Measurements from ENCODE around the gene NUDCD3.

NUDCD3 gene

DNA sequence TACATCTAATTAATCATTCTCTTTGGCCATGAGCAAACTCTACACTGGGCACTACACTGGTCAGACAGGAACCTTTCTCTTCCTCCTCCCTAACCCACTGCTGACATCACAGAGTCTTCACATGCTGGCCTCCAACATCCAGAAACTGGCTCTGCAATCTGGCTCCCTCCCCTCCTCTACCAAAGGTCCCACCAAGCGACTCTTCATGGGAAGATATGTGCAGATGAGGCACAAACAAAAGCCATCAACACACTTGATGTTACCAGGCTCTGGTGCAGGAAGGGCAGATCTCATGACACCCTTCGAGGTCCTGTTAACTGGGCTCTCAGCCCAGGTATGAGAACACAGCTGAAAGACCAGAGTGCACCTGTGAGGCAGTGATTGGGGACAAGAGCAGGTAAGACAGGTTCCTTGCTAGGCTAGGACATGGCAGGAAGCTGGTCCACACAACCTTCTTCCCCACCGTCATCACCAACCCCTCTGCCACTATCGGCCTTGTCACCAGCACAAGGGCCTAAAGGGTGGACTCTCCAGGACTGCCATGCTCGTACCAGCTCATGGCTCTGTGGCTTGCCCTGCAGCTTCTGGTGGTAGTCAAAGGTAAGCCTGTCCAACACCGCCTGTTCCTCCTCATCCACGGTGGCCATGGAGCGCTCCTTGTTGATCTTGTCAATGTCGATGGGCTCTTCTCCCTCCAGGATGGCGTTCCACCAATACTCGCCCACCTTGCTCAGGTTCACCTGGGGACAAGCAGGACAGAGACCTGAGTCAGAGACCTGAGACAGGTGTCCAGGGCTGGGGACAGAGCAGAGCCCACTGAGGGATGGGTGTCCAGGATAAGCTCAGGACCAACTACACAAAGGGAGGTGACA, 98.5 kb downstream of the NUDCD3 start:
- Mint-ChIP-seq H3K27me3 (ENCODE audit: low read depth) (no peaks in the 10 kb centered on the region), H3K36me3 (ENCODE audit: low read depth) (peaks cover 40% of the 10 kb centered on the region), H3K4me3 (no peak overlapping the region), H3K9me3 (no peaks in the 10 kb centered on the region), H3K27ac (no peak overlapping the region), H3K4me1 (peaks cover 7% of the 10 kb centered on the region)
- no peak for TF ChIP-seq CTCF (IDR thresholded peaks at IDR 0.05; ENCODE audit: unreplicated experiment in 3 of 3)

- TF ChIP-seq CTCF (IDR thresholded peaks at IDR 0.05; ENCODE audit: unreplicated experiment in 3 of 3), result no peak
- Mint-ChIP-seq H3K4me1 (peaks cover 1% of the 10 kb centered on the region), H3K36me3 (ENCODE audit: low read depth) (peaks cover 36% of the 10 kb centered on the region), H3K27ac (no peak overlapping the region), H3K27me3 (ENCODE audit: low read depth) (no peaks in the 10 kb centered on the region), H3K9me3 (no peaks in the 10 kb centered on the region), H3K4me3 (no peak overlapping the region)
These were observed 99.3 kb downstream of the NUDCD3 start for GRCh38 chr7:44391171-44391570.

- no peak overlapping the region for H3K27ac Mint-ChIP-seq
- H3K27me3 Mint-ChIP-seq (ENCODE audit: low read depth), result no peaks in the 10 kb centered on the region
- no peak for TF ChIP-seq CTCF (IDR thresholded peaks at IDR 0.05; ENCODE audit: unreplicated experiment in 3 of 3)
- no peaks in the 10 kb centered on the region for H3K9me3 Mint-ChIP-seq
- H3K36me3 Mint-ChIP-seq (ENCODE audit: low read depth), result peaks cover 37% of the 10 kb centered on the region
- H3K4me1 Mint-ChIP-seq, result no peaks in the 10 kb centered on the region
- H3K4me3 Mint-ChIP-seq, result no peak overlapping the region
These were observed 99.8 kb downstream of the NUDCD3 start for GRCh38 chr7:44390701-44391100.

DNA sequence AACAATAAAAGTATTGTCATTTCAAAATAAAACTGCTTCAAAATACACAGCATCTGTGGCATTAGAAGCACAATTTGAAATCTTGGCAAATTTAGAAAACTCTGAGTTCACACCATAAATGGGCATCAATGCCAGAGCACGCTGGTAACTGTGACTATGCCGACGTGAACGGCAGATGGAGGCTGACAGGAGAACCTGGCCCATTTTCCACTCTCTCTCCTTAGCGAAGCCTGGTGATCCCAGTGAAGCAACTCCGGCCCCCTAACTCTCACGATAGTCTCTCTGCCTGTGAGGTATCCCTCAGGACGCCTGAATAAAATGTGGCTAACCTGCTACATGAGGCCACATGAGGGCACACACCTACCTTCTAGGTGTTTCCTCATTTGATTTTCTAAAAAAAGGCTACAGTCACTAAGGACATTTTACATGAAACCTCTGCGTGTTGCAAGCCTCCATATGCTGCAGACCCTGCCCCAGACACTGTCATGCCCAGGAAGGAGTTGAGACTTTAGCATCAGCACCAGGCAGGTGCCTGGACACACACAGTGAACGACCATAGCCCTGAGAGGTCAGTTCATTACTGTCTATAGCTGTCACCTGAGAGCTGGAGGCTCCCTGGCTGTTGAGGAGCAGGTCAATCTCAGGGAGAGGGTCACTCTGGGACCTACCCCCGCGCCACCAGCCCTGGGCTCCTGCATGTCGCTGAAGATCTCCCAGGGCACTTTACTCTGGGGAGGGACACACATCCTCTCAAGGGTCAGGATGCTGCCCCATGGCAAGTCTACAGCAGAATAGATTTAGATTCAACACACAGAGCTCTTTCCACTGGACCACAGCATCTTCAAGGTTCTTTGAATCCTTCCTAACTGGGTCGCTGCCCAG, 102.1 kb downstream of the NUDCD3 start:
- no peak overlapping the region for H3K4me3 Mint-ChIP-seq
- H3K9me3 Mint-ChIP-seq, result no peaks in the 10 kb centered on the region
- no peaks in the 10 kb centered on the region for H3K4me1 Mint-ChIP-seq
- no peak for TF ChIP-seq CTCF (IDR thresholded peaks at IDR 0.05; ENCODE audit: unreplicated experiment in 3 of 3)
- H3K27me3 Mint-ChIP-seq (ENCODE audit: low read depth), result no peaks in the 10 kb centered on the region
- no peak overlapping the region for H3K27ac Mint-ChIP-seq
- H3K36me3 Mint-ChIP-seq (ENCODE audit: low read depth), result peaks cover 55% of the 10 kb centered on the region

GRCh38 chr7:44387389-44387788, 103.1 kb downstream of the NUDCD3 start:
- H3K4me1 Mint-ChIP-seq, result no peaks in the 10 kb centered on the region
- no peaks in the 10 kb centered on the region for H3K9me3 Mint-ChIP-seq
- H3K27ac Mint-ChIP-seq, result no peak overlapping the region
- H3K27me3 Mint-ChIP-seq (ENCODE audit: low read depth), result no peaks in the 10 kb centered on the region
- H3K4me3 Mint-ChIP-seq, result no peak overlapping the region
- peaks cover 54% of the 10 kb centered on the region for H3K36me3 Mint-ChIP-seq (ENCODE audit: low read depth)
- no peak for TF ChIP-seq CTCF (IDR thresholded peaks at IDR 0.05; ENCODE audit: unreplicated experiment in 3 of 3)

Data from nephron (organoid).